ENCODE measurements around the gene DAPK1.
"Not testable (repeated sequence)": the region's sequence is repeated elsewhere in the genome, so short reads cannot be mapped to it uniquely, and the experiment has no call there.

DNA sequence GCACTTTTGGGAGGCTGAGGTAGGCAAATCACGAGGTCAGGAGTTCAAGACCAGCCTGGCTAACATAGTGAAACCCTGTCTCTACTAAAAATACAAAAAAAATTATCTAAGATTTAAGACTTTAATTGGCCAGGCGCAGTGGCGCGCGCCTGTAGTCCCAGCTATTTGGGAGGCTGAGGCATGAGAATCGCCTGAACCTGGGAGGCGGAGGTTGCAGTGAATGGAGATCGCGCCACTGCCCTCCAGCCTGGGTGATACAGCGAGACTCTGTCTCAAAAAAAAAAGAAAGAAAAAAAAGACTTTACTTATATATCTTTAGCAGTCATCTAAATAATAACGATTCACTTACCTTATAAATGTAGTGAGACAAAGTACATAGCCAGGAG, 3.6 kb downstream of the DAPK1 start:
- TF ChIP-seq CTCF (IDR thresholded peaks at IDR 0.05; ENCODE audit: low read depth, low read length, poor library complexity, severe bottlenecking); EZH2phosphoT487 (IDR thresholded peaks at IDR 0.05; ENCODE audit: borderline replicate concordance, low read length): not testable (repeated sequence)
